GM10266 (cell line): ENCODE results near the gene QRICH1.

Source experiments
- DNase-seq: peaks from one replicate; pipeline ENCODE4 v3.0.0; 2012; ENCODE audit errors: extremely low spot score
- CTCF ChIP-seq: IDR thresholded peaks from 2 replicates; pipeline ENCODE4 v1.5.1; 2012; ENCODE audit warnings: mild to moderate bottlenecking, low read depth; ENCODE audit not compliant: control insufficient read depth, insufficient read depth; ENCODE audit errors: missing control alignments

Gene QRICH1

GRCh38 chr3:49058011-49058410, 35.9 kb downstream of the QRICH1 start:
- DNase-seq: no peak
- no peak for TF ChIP-seq CTCF

GRCh38 chr3:49057268-49057667, 36.6 kb downstream of the QRICH1 start:
- no peak for TF ChIP-seq CTCF
- DNase-seq: no peak

- no peak for DNase-seq
- TF ChIP-seq CTCF: no peak
Observed at GRCh38 chr3:49054344-49054862, 39.5 kb downstream of the QRICH1 start.

- no peak for DNase-seq
- no peak for TF ChIP-seq CTCF
Observed at GRCh38 chr3:49053543-49053942, 40.3 kb downstream of the QRICH1 start.

- TF ChIP-seq CTCF: no peak
- DNase-seq: no peak
Observed at GRCh38 chr3:49035281-49035680, 58.6 kb downstream of the QRICH1 start.

GRCh38 chr3:49034650-49035049, 59.2 kb downstream of the QRICH1 start:
- no peak for TF ChIP-seq CTCF
- no peak for DNase-seq

GRCh38 chr3:49032646-49033304, 61.1 kb downstream of the QRICH1 start:
- no peak for DNase-seq
- no peak for TF ChIP-seq CTCF
